Measurements from ENCODE around the gene SMAD2.
"Not testable (repeated sequence)": the region's sequence is repeated elsewhere in the genome, so short reads cannot be mapped to it uniquely, and the experiment has no call there.

Gene SMAD2

DNA sequence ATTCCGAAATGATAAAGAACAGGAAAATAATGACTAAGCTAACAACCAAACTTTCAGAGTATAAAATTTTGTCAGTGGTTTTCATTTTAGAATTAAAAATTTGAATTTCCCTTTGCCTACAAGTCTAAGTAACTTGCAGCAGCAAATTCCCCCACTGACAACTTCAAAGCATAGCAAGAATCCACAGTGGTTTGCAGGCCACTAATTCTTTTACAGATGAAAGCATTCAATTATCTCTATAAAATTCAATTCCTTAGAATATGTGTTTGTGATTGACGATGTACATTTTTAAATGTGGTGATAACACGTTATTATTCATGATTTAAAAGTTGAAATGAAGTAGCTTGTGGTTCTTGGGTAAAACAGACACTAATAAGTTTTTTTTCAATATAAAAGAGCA lies 100.6 kb downstream of the SMAD2 start:
- H3K27ac ChIP-seq: no peak overlapping the region
- no peak for TF ChIP-seq ZFX (IDR thresholded peaks at IDR 0.05; ENCODE audit: borderline replicate concordance)
- TF ChIP-seq CTCF (IDR thresholded peaks at IDR 0.05): no peak

- not testable (repeated sequence) for H3K27ac ChIP-seq
Observed at GRCh38 chr18:47828031-47828430, 102.4 kb downstream of the SMAD2 start.

- TF ChIP-seq ZFX (IDR thresholded peaks at IDR 0.05; ENCODE audit: borderline replicate concordance) (no peak), CTCF (IDR thresholded peaks at IDR 0.05) (no peak)
- H3K27ac ChIP-seq: no peak overlapping the region
Observed at GRCh38 chr18:47826157-47827074, 104.0 kb downstream of the SMAD2 start.

- TF ChIP-seq ZFX (IDR thresholded peaks at IDR 0.05; ENCODE audit: borderline replicate concordance): no peak
- no peak for TF ChIP-seq CTCF (IDR thresholded peaks at IDR 0.05)
- no peak overlapping the region for H3K27ac ChIP-seq
Observed at GRCh38 chr18:47821314-47821713, 109.1 kb downstream of the SMAD2 start.

DNA sequence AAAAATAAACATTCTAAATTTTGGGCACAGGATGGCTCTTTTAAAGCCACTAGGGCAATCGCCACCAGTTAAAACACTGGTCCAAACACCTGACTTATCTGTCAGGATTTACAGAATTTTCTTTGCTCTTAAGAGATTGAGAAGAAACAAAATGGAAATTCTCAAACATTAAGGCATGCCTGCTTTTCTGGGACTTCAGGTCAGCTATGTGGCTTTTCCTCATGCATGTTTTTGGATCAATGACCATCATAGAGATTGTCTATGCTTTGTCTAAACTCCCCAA lies 112.7 kb downstream of the SMAD2 start:
- TF ChIP-seq CTCF (IDR thresholded peaks at IDR 0.05) (no peak), ZFX (IDR thresholded peaks at IDR 0.05; ENCODE audit: borderline replicate concordance) (no peak)

GRCh38 chr18:47817017-47817794 lies 113.3 kb downstream of the SMAD2 start:
- no peak overlapping the region for H3K27ac ChIP-seq
- TF ChIP-seq ZFX (IDR thresholded peaks at IDR 0.05; ENCODE audit: borderline replicate concordance): no peak
- no peak for TF ChIP-seq CTCF (IDR thresholded peaks at IDR 0.05)

More for the DNA sequence above, 112.7 kb downstream of the SMAD2 start:
- H3K27ac ChIP-seq: no peak overlapping the region

GRCh38 chr18:47815486-47816270 lies 114.8 kb downstream of the SMAD2 start:
- H3K27ac ChIP-seq: no peak overlapping the region
- TF ChIP-seq CTCF (IDR thresholded peaks at IDR 0.05): no peak
- TF ChIP-seq ZFX (IDR thresholded peaks at IDR 0.05; ENCODE audit: borderline replicate concordance): no peak

Data from 22Rv1 (cell line).